HepG2 (cell line): Measurements from ENCODE around the gene ERCC4. TPM values are rescaled to one million over a fixed set of nuclear protein-coding genes. Genes with fewer than 3 reads are reported as not detected.
A peak's percentile ranks its signal among the peaks of the same experiment; 100 is the strongest.

Experiments
- AKAP8 ChIP-seq: sonication (generic); formaldehyde crosslinking; IDR thresholded peaks from 2 replicates; pipeline ENCODE4 v1.5.1; 2020; ENCODE audit warnings: mild to moderate bottlenecking, missing genetic modification reagents
- CENPT ChIP-seq: sonication (generic); formaldehyde crosslinking; IDR thresholded peaks from 2 replicates; pipeline ENCODE4 v1.8.0; 2022; ENCODE audit warnings: low read depth, mild to moderate bottlenecking, moderate library complexity, missing genetic modification reagents
- FOSL2 ChIP-seq: sonication (generic); formaldehyde crosslinking; IDR thresholded peaks from 2 replicates; pipeline ENCODE4 v1.4.0; 2020; ENCODE audit warnings: missing genetic modification reagents
- HES4 ChIP-seq: sonication (generic); formaldehyde crosslinking; IDR thresholded peaks from 2 replicates; pipeline ENCODE4 v1.9.0; 2021; ENCODE audit warnings: mild to moderate bottlenecking, missing genetic modification reagents, borderline replicate concordance
- HOXA3 ChIP-seq: sonication (generic); formaldehyde crosslinking; IDR thresholded peaks from 2 replicates; pipeline ENCODE4 v1.5.0; 2020; ENCODE audit warnings: missing genetic modification reagents
- NFYC ChIP-seq: IDR thresholded peaks from 2 replicates; pipeline ENCODE4 v1.6.1; 2016; ENCODE audit warnings: missing genetic modification reagents, missing compliant biosample characterization
- RARG ChIP-seq: sonication (generic); formaldehyde crosslinking; IDR thresholded peaks from 2 replicates; pipeline ENCODE4 v1.4.0; 2020; ENCODE audit warnings: low read depth, mild to moderate bottlenecking, missing genetic modification reagents
- SOX13 ChIP-seq, 3 experiments: fragments of 450-650 bp in 1 of 3; sonication (generic) in 1 of 3; formaldehyde crosslinking in 1 of 3; IDR thresholded peaks in 2 of 3; conservative IDR thresholded peaks in 1 of 3; 2 replicates each; pipeline versions ENCODE4 v1.5.0 to v1.6.1; 2016 to 2020; ENCODE audit warnings: antibody characterized with exemption in 1 of 3, mild to moderate bottlenecking in 1 of 3, missing compliant biosample characterization in 1 of 3, missing genetic modification reagents in 1 of 3, moderate library complexity in 1 of 3
- ZNF20 ChIP-seq: sonication (generic); formaldehyde crosslinking; IDR thresholded peaks from 2 replicates; pipeline ENCODE4 v1.4.0; 2020; ENCODE audit warnings: mild to moderate bottlenecking, moderate library complexity, missing genetic modification reagents
- polyA plus RNA-seq, 8 experiments: library from polyadenylated mRNA; depleted of rRNA in 3 of 8; stranded (reverse) in 7 of 8; unstranded in 1 of 8; fragments of >200 nt; fragmentation: Illumina TruSeq in 4 of 8; extraction: Trizol in 4 of 8; gene quantifications; 2 replicates each; pipeline versions ENCODE4 v1.2.1 to v1.2.3, GENCODE V29; 2011 to 2016; ENCODE audit warnings: low read depth in 4 of 8, missing spikeins in 1 of 8, mixed read lengths in 1 of 8; ENCODE audit not compliant: insufficient read depth in 1 of 8
- total RNA-seq, 5 experiments: library from RNA; depleted of rRNA; stranded (reverse); fragments of >200 nt; fragmentation: Illumina TruSeq; extraction: Trizol; gene quantifications; 2 replicates each; pipeline ENCODE4 v1.2.3, GENCODE V29; 2016; ENCODE audit warnings: low read depth in 1 of 5
- TF ChIP-seq, protein P1 (sequence below): sonication (generic); formaldehyde crosslinking; IDR thresholded peaks from 2 replicates; pipeline ENCODE4 v1.4.0; 2020; ENCODE audit warnings: missing genetic modification reagents
- TF ChIP-seq, protein P2 (sequence below): sonication (generic); formaldehyde crosslinking; IDR thresholded peaks from 2 replicates; pipeline ENCODE4 v1.4.0; 2020; ENCODE audit warnings: missing genetic modification reagents, borderline replicate concordance
- TF ChIP-seq, protein P3 (sequence below): sonication (generic); formaldehyde crosslinking; IDR thresholded peaks from 2 replicates; pipeline ENCODE4 v1.4.0; 2020; ENCODE audit warnings: mild to moderate bottlenecking, missing genetic modification reagents, borderline replicate concordance
- TF ChIP-seq, protein P4 (sequence below): sonication (generic); formaldehyde crosslinking; IDR thresholded peaks from 2 replicates; pipeline ENCODE4 v1.4.0; 2020; ENCODE audit warnings: missing genetic modification reagents, low read depth, mild to moderate bottlenecking, borderline replicate concordance
- TF ChIP-seq, protein P5 (sequence below): sonication (generic); formaldehyde crosslinking; conservative IDR thresholded peaks from 2 replicates; pipeline ENCODE4 v1.4.0; 2020; ENCODE audit warnings: missing genetic modification reagents

The ERCC4 gene
- total and polyA plus RNA-seq, 2 of the 13 experiments (the other 11 are each of a cell fraction or from before 2014, with no cell fraction given), result 5.4 to 15.2 TPM

DNA sequence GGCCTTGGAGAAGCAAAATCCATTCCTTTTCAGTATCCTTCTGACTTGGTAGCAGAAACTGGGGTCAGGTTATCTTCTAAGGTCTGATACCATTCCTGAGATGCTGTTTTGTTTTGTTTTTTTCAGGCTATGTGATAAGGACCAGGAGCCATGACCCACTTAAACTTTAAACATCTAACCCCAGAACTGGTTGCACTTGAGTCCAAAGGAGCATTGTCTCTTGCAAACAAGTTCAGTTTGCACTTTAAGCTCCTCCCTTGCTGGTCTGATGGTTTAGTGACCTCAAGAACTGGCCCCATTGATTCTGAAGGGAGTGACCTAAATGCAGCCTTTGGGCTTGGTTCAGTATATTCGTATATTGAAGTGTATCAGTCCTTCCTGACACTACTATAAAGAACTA is 75.2 kb downstream of the ERCC4 start (continued):
- no peak for TF ChIP-seq SOX13 (IDR thresholded peaks at IDR 0.05)
- peak in 1 of 2 experiments; percentile 70; a peak in 2 of 4 replicates for TF ChIP-seq SOX13 (CRISPR knock-in tag; conservative IDR thresholded peaks at IDR 0.05 in 1 of 2, IDR thresholded peaks at IDR 0.05 in 1 of 2)
- TF ChIP-seq, protein P1, sequence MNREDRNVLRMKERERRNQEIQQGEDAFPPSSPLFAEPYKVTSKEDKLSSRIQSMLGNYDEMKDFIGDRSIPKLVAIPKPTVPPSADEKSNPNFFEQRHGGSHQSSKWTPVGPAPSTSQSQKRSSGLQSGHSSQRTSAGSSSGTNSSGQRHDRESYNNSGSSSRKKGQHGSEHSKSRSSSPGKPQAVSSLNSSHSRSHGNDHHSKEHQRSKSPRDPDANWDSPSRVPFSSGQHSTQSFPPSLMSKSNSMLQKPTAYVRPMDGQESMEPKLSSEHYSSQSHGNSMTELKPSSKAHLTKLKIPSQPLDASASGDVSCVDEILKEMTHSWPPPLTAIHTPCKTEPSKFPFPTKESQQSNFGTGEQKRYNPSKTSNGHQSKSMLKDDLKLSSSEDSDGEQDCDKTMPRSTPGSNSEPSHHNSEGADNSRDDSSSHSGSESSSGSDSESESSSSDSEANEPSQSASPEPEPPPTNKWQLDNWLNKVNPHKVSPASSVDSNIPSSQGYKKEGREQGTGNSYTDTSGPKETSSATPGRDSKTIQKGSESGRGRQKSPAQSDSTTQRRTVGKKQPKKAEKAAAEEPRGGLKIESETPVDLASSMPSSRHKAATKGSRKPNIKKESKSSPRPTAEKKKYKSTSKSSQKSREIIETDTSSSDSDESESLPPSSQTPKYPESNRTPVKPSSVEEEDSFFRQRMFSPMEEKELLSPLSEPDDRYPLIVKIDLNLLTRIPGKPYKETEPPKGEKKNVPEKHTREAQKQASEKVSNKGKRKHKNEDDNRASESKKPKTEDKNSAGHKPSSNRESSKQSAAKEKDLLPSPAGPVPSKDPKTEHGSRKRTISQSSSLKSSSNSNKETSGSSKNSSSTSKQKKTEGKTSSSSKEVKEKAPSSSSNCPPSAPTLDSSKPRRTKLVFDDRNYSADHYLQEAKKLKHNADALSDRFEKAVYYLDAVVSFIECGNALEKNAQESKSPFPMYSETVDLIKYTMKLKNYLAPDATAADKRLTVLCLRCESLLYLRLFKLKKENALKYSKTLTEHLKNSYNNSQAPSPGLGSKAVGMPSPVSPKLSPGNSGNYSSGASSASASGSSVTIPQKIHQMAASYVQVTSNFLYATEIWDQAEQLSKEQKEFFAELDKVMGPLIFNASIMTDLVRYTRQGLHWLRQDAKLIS (CRISPR knock-in tag), result no peak
- TF ChIP-seq, protein P2, sequence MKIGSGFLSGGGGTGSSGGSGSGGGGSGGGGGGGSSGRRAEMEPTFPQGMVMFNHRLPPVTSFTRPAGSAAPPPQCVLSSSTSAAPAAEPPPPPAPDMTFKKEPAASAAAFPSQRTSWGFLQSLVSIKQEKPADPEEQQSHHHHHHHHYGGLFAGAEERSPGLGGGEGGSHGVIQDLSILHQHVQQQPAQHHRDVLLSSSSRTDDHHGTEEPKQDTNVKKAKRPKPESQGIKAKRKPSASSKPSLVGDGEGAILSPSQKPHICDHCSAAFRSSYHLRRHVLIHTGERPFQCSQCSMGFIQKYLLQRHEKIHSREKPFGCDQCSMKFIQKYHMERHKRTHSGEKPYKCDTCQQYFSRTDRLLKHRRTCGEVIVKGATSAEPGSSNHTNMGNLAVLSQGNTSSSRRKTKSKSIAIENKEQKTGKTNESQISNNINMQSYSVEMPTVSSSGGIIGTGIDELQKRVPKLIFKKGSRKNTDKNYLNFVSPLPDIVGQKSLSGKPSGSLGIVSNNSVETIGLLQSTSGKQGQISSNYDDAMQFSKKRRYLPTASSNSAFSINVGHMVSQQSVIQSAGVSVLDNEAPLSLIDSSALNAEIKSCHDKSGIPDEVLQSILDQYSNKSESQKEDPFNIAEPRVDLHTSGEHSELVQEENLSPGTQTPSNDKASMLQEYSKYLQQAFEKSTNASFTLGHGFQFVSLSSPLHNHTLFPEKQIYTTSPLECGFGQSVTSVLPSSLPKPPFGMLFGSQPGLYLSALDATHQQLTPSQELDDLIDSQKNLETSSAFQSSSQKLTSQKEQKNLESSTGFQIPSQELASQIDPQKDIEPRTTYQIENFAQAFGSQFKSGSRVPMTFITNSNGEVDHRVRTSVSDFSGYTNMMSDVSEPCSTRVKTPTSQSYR (CRISPR knock-in tag), result no peak
- no peak for TF ChIP-seq AKAP8 (CRISPR knock-in tag)
- TF ChIP-seq HOXA3 (CRISPR knock-in tag), result no peak; the same call in 1 of the 2 replicates
- TF ChIP-seq ZNF20 (CRISPR knock-in tag), result no peak
- TF ChIP-seq RARG, result no peak
- TF ChIP-seq NFYC (CRISPR knock-in tag), result no peak
- no peak for TF ChIP-seq FOSL2 (CRISPR knock-in tag)
- TF ChIP-seq, protein P3, sequence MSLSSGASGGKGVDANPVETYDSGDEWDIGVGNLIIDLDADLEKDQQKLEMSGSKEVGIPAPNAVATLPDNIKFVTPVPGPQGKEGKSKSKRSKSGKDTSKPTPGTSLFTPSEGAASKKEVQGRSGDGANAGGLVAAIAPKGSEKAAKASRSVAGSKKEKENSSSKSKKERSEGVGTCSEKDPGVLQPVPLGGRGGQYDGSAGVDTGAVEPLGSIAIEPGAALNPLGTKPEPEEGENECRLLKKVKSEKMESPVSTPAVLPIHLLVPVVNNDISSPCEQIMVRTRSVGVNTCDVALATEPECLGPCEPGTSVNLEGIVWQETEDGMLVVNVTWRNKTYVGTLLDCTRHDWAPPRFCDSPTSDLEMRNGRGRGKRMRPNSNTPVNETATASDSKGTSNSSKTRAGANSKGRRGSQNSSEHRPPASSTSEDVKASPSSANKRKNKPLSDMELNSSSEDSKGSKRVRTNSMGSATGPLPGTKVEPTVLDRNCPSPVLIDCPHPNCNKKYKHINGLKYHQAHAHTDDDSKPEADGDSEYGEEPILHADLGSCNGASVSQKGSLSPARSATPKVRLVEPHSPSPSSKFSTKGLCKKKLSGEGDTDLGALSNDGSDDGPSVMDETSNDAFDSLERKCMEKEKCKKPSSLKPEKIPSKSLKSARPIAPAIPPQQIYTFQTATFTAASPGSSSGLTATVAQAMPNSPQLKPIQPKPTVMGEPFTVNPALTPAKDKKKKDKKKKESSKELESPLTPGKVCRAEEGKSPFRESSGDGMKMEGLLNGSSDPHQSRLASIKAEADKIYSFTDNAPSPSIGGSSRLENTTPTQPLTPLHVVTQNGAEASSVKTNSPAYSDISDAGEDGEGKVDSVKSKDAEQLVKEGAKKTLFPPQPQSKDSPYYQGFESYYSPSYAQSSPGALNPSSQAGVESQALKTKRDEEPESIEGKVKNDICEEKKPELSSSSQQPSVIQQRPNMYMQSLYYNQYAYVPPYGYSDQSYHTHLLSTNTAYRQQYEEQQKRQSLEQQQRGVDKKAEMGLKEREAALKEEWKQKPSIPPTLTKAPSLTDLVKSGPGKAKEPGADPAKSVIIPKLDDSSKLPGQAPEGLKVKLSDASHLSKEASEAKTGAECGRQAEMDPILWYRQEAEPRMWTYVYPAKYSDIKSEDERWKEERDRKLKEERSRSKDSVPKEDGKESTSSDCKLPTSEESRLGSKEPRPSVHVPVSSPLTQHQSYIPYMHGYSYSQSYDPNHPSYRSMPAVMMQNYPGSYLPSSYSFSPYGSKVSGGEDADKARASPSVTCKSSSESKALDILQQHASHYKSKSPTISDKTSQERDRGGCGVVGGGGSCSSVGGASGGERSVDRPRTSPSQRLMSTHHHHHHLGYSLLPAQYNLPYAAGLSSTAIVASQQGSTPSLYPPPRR (CRISPR knock-in tag), result no peak; the same call in 1 of the 2 replicates
- TF ChIP-seq HES4 (CRISPR knock-in tag), result no peak
- TF ChIP-seq CENPT (CRISPR knock-in tag), result no peak
- TF ChIP-seq, protein P4, sequence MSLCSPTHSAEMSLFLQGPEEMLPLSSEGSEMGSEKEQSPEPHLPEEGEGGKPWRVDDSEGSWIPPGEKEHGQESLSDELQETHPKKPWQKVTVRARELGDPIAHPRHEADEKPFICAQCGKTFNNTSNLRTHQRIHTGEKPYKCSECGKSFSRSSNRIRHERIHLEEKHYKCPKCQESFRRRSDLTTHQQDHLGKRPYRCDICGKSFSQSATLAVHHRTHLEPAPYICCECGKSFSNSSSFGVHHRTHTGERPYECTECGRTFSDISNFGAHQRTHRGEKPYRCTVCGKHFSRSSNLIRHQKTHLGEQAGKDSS, result no peak
- TF ChIP-seq, protein P5, sequence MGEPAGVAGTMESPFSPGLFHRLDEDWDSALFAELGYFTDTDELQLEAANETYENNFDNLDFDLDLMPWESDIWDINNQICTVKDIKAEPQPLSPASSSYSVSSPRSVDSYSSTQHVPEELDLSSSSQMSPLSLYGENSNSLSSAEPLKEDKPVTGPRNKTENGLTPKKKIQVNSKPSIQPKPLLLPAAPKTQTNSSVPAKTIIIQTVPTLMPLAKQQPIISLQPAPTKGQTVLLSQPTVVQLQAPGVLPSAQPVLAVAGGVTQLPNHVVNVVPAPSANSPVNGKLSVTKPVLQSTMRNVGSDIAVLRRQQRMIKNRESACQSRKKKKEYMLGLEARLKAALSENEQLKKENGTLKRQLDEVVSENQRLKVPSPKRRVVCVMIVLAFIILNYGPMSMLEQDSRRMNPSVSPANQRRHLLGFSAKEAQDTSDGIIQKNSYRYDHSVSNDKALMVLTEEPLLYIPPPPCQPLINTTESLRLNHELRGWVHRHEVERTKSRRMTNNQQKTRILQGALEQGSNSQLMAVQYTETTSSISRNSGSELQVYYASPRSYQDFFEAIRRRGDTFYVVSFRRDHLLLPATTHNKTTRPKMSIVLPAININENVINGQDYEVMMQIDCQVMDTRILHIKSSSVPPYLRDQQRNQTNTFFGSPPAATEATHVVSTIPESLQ (CRISPR knock-in tag), result no peak
